ENCODE data around the gene FRZB.

FRZB gene

DNA sequence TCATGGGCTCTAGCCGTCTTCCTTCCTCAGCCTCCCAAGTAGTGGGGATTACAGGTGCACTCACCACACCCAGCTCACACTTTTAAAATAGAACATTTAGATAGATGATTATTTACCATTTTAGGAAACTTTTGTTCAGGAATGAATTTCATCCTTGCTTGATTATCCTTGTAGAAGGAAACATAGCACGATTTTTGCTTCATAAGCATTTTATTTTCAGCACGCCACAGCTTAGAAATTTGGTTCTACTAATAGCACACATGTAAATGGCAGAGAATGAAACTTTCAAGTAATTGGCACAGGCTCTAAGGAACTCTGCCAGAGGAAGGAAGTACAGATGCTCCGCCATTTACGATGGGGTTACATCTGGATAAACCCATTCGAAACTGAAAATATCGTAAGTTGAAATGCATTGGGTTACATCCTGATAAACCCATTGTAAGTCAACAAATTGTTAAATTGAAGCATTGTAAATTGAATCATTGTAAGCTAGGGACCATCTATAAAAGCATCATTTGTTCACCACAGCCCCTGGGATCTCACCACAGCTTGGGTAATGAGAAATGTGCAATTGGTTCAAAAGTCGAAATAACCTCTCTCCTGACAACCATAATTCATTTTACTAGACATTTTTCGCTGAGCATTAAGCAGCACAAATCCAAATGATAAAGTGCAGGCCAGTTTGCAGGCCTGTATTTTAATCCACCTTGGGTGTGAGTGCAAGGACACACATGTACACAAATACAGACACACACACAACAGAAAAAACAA lies 33.2 kb downstream of the FRZB start:
- in situ Hi-C loops (cut with MboI; ENCODE audit: low pct_unique_long_range_greater_than_20kb, low sequenced_read_pairs, unreplicated experiment) = no loop called here
- TF ChIP-seq, protein P1, sequence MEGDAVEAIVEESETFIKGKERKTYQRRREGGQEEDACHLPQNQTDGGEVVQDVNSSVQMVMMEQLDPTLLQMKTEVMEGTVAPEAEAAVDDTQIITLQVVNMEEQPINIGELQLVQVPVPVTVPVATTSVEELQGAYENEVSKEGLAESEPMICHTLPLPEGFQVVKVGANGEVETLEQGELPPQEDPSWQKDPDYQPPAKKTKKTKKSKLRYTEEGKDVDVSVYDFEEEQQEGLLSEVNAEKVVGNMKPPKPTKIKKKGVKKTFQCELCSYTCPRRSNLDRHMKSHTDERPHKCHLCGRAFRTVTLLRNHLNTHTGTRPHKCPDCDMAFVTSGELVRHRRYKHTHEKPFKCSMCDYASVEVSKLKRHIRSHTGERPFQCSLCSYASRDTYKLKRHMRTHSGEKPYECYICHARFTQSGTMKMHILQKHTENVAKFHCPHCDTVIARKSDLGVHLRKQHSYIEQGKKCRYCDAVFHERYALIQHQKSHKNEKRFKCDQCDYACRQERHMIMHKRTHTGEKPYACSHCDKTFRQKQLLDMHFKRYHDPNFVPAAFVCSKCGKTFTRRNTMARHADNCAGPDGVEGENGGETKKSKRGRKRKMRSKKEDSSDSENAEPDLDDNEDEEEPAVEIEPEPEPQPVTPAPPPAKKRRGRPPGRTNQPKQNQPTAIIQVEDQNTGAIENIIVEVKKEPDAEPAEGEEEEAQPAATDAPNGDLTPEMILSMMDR (IDR thresholded peaks at IDR 0.05; ENCODE audit: extremely low read depth, insufficient read depth, missing control alignments) = no peak
- no peak for DNase-seq (ENCODE audit: low spot score)

DNA sequence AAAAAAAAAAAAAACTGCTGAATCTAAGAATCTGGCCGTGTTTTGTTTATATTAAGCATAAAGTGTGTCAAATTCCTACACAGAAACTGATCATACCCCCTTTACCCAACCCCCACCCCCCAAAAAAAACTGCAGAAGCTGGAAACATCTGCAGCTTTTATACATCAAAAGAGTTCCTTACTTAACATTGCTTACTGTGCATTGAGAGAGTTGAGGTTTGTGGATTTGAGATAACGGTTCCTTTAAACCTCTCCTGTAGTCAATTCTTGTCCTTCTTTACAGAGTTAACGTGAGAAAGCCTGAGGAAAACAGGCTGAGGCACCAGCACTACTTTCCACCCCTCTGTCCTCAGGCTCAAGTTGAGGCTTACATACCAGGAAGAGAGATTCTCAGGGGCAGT lies 34.5 kb downstream of the FRZB start:
- no peak for DNase-seq (ENCODE audit: low spot score)
- TF ChIP-seq, protein P1 (IDR thresholded peaks at IDR 0.05; ENCODE audit: extremely low read depth, insufficient read depth, missing control alignments) = no peak
- in situ Hi-C loops (cut with MboI; ENCODE audit: low pct_unique_long_range_greater_than_20kb, low sequenced_read_pairs, unreplicated experiment) = no loop called here

DNA sequence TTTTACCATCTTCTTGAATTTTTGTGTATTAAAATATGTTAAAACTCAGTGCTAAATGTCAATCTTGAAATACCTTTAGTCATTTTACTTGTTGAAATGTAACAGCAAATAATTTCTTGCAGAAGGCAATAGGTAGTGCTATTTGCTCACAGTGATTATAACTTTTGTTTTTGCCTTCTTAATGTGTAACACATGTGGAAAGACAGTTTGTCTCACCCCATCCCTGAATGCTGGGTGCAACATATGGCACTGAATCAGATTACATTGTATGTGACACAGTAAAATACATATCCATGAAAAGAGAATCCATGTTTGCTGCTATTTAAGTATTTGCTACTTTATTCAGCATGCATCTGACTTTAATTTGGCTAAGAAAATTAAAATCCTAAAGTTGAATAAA lies 35.3 kb downstream of the FRZB start:
- TF ChIP-seq, protein P1 (IDR thresholded peaks at IDR 0.05; ENCODE audit: extremely low read depth, insufficient read depth, missing control alignments) = no peak
- in situ Hi-C loops (cut with MboI; ENCODE audit: low pct_unique_long_range_greater_than_20kb, low sequenced_read_pairs, unreplicated experiment) = no loop called here
- no peak for DNase-seq (ENCODE audit: low spot score)

- no peak for DNase-seq (ENCODE audit: low spot score)
- TF ChIP-seq, protein P1 (IDR thresholded peaks at IDR 0.05; ENCODE audit: extremely low read depth, insufficient read depth, missing control alignments) = no peak
- in situ Hi-C loops (cut with MboI; ENCODE audit: low pct_unique_long_range_greater_than_20kb, low sequenced_read_pairs, unreplicated experiment) = no loop called here
These were observed 39.1 kb downstream of the FRZB start for GRCh38 chr2:182827182-182827879.

DNA sequence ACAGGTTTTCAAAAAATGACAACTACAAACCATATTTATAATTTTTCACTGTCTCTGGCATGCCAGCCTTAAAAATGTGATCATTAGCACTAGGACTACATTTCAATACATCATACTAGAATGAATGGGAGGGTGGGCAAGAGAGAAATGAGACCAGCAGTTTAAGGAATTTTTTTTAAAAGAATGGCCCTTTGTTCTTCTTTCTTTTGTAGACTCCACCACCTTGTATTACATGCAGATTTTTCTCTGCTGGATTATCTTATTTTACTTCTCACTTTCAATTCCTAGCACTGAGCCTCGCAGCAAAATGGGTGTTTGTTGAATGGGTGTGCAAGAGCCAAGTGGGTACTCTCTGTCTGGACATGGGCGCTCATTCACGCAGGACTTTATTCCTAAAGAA lies 39.9 kb downstream of the FRZB start:
- DNase-seq (ENCODE audit: low spot score) = no peak
- TF ChIP-seq, protein P1 (IDR thresholded peaks at IDR 0.05; ENCODE audit: extremely low read depth, insufficient read depth, missing control alignments) = no peak
- in situ Hi-C loops (cut with MboI; ENCODE audit: low pct_unique_long_range_greater_than_20kb, low sequenced_read_pairs, unreplicated experiment) = no loop called here

- no peak for DNase-seq (ENCODE audit: low spot score)
- in situ Hi-C loops (cut with MboI; ENCODE audit: low pct_unique_long_range_greater_than_20kb, low sequenced_read_pairs, unreplicated experiment) = no loop called here
- TF ChIP-seq, protein P1 (IDR thresholded peaks at IDR 0.05; ENCODE audit: extremely low read depth, insufficient read depth, missing control alignments) = no peak
These were observed 40.4 kb downstream of the FRZB start for GRCh38 chr2:182826064-182826463.

Measured in GM13977 (cell line).